GM21528 (cell line): ENCODE measurements around the gene CCDC93.

Experiments
- ATAC-seq: cut with Tn5 transposase; IDR thresholded peaks from one replicate; pipeline ENCODE4 v1.9.1; 2021; ENCODE audit warnings: mild to moderate bottlenecking, moderate library complexity; ENCODE audit not compliant: unreplicated experiment, low FRiP score

Gene CCDC93

GRCh38 chr2:117994729-117995128, 19.1 kb downstream of the CCDC93 start:
- ATAC-seq: no peak

- ATAC-seq: no peak
Measured at GRCh38 chr2:117989854-117990438, 23.9 kb downstream of the CCDC93 start.

- ATAC-seq: no peak
Measured at GRCh38 chr2:117987121-117987520, 26.7 kb downstream of the CCDC93 start.

- ATAC-seq: no peak
Measured at GRCh38 chr2:117985092-117985491, 28.8 kb downstream of the CCDC93 start.

GRCh38 chr2:117984208-117984607, 29.7 kb downstream of the CCDC93 start:
- ATAC-seq: no peak

GRCh38 chr2:117983040-117983439, 30.8 kb downstream of the CCDC93 start:
- no peak for ATAC-seq

- ATAC-seq: no peak
Measured at GRCh38 chr2:117982376-117983033, 31.4 kb downstream of the CCDC93 start.

GRCh38 chr2:117981810-117982209, 32.1 kb downstream of the CCDC93 start:
- no peak for ATAC-seq

GRCh38 chr2:117980783-117981676, 32.8 kb downstream of the CCDC93 start:
- no peak for ATAC-seq

GRCh38 chr2:117979911-117980701, 33.8 kb downstream of the CCDC93 start:
- ATAC-seq: no peak

GRCh38 chr2:117977696-117978095, 36.2 kb downstream of the CCDC93 start:
- ATAC-seq: no peak

- ATAC-seq: no peak
Measured at GRCh38 chr2:117976581-117976980, 37.3 kb downstream of the CCDC93 start.

GRCh38 chr2:117973498-117974082, 40.3 kb downstream of the CCDC93 start:
- no peak for ATAC-seq

GRCh38 chr2:117972476-117973123, 41.3 kb downstream of the CCDC93 start:
- ATAC-seq: no peak

GRCh38 chr2:117968722-117969121, 45.1 kb downstream of the CCDC93 start:
- no peak for ATAC-seq

- no peak for ATAC-seq
Measured at GRCh38 chr2:117967977-117968718, 45.7 kb downstream of the CCDC93 start.

- no peak for ATAC-seq
Measured at GRCh38 chr2:117963446-117963845, 50.4 kb downstream of the CCDC93 start.

GRCh38 chr2:117961201-117961600, 52.7 kb downstream of the CCDC93 start:
- ATAC-seq: no peak

- no peak for ATAC-seq
Measured at GRCh38 chr2:117960231-117960630, 53.6 kb downstream of the CCDC93 start.
